CD8-positive, alpha-beta memory T cell (primary cell): Measurements from ENCODE around the gene CHRNB1. TPM values are rescaled to one million over a fixed set of nuclear protein-coding genes. Genes with fewer than 3 reads are reported as not detected.

Experiments used
- CTCF ChIA-PET: fragments of 350-600 bp; sonication (Branson Sonifier 250); formaldehyde crosslinking; loops from one replicate; lab custom pipeline; 2021; ENCODE audit warnings: antibody characterized with exemption; lab: Charles Lee
- POLR2A ChIA-PET: fragments of 350-600 bp; sonication (Branson Sonifier 250); formaldehyde crosslinking; loops from one replicate; lab custom pipeline; 2021; ENCODE audit warnings: antibody characterized with exemption; lab: Charles Lee
- DNase-seq, 5 donors: peaks; one replicate each; pipeline versions ENCODE4 v3.0.0 to v3.0.0-alpha.2; 2020 to 2022; ENCODE audit warnings: mixed read lengths in 1 of 5
- H3K27ac ChIP-seq: one replicate; pipeline ENCODE4 v1.7.0; 2013; ENCODE audit warnings: low read depth, mild to moderate bottlenecking, low read length, moderate library complexity
- H3K27me3 ChIP-seq: 2 replicates; pipeline ENCODE4 v1.7.0; 2013; ENCODE audit warnings: low read length, mild to moderate bottlenecking; ENCODE audit not compliant: insufficient read depth, poor library complexity, severe bottlenecking
- H3K36me3 ChIP-seq: 2 replicates; pipeline ENCODE4 v1.7.0; 2013; ENCODE audit warnings: mild to moderate bottlenecking, low read length, moderate library complexity; ENCODE audit not compliant: insufficient read depth
- H3K4me1 ChIP-seq: 2 replicates; pipeline ENCODE4 v1.7.0; 2013; ENCODE audit warnings: mild to moderate bottlenecking, low read length, moderate library complexity; ENCODE audit not compliant: insufficient read depth
- H3K4me3 ChIP-seq: 2 replicates; pipeline ENCODE4 v1.7.0; 2013; ENCODE audit warnings: mild to moderate bottlenecking, low read length
- H3K9me3 ChIP-seq: 2 replicates; pipeline ENCODE4 v1.7.0; 2013; ENCODE audit warnings: mild to moderate bottlenecking, low read length
- H3K27ac Mint-ChIP-seq, 8 donors: one replicate each; pipeline ENCODE4 v1.8.0; 2020 to 2021; ENCODE audit warnings: mixed read lengths in 8 of 8, mild to moderate bottlenecking in 6 of 8, inconsistent platforms in 3 of 8, moderate library complexity in 3 of 8
- H3K27me3 Mint-ChIP-seq, 2 donors: one replicate each; pipeline ENCODE4 v1.8.0; 2020 to 2021; ENCODE audit warnings: mixed read lengths in 2 of 2, mild to moderate bottlenecking in 1 of 2, moderate library complexity in 1 of 2
- H3K36me3 Mint-ChIP-seq, 3 donors: one replicate each; pipeline ENCODE4 v1.8.0; 2020 to 2021; ENCODE audit warnings: mixed read lengths in 3 of 3, inconsistent platforms in 1 of 3, mild to moderate bottlenecking in 1 of 3
- H3K4me1 Mint-ChIP-seq, 3 donors: one replicate each; pipeline ENCODE4 v1.8.0; 2020 to 2021; ENCODE audit warnings: mixed read lengths in 3 of 3, inconsistent platforms in 1 of 3, mild to moderate bottlenecking in 1 of 3
- H3K4me3 Mint-ChIP-seq, 7 donors: one replicate each; pipeline ENCODE4 v1.8.0; 2020 to 2021; ENCODE audit warnings: mixed read lengths in 7 of 7, mild to moderate bottlenecking in 6 of 7, moderate library complexity in 4 of 7, inconsistent platforms in 2 of 7
- H3K9me3 Mint-ChIP-seq, 5 donors: one replicate each; pipeline ENCODE4 v1.8.0; 2020 to 2022; ENCODE audit warnings: mixed read lengths in 5 of 5, mild to moderate bottlenecking in 3 of 5, moderate library complexity in 2 of 5, inconsistent platforms in 1 of 5
- polyA plus RNA-seq: library from polyadenylated mRNA; unstranded; fragments of 300-500 nt; fragmentation: Illumina TruSeq; gene quantifications from one replicate; pipeline ENCODE4 v1.2.3, GENCODE V29; 2021
- total RNA-seq, 2 experiments: library from RNA; stranded (reverse); gene quantifications; one replicate each; pipeline ENCODE4 v1.2.3, GENCODE V29; 2021

CHRNB1 gene
- total and polyA plus RNA-seq, 3 experiments from 2014 or later: 6.0 to 24.7 (median 6.3) TPM

DNA sequence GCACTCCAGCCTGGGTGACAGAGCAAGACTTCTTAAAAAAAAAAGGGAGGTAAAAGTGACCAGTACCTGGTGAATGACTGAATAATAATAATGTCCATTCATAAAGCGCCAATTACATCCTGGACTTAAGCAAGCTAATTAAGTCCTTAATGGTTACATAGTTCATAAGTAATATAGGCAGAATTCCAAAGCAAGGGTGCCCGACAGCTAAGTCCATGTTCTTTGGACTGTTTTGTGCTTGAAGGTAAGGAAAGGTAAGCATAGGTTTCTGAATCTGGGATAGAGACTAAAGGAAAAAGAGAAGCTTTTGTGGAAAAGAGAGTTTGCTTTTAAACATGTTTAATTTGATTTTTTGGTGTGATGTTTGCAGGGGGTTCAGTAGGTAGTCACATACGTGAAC, 49.1 kb downstream of the CHRNB1 start:
- H3K36me3 Mint-ChIP-seq: peaks cover 6 to 82% (median 8%) of the 10 kb centered on the region in 3 donors
- H3K36me3 ChIP-seq: peaks cover 45% of the 10 kb centered on the region

DNA sequence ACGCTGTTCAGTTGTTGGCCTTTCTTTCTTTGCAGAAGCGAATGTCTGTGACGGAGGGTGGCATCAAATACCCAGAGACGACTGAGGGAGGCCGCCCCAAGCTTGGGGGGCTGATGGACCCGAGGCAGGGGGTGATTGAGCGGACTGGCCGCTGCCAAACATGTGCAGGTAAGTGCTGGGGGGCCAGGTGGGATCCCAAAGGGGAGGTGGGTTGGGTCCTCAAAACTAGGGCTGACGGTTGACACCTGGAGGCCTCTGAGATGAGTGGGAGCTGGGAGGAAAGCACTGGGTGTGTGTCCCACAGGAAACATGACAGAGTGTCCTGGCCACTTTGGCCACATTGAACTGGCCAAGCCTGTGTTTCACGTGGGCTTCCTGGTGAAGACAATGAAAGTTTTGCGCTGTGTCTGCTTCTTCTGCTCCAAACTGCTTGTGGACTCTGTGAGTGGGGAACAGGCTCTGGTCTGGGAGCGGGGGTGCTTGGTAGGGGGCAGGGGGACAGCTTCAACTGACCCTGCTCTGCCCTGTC, 51.1 kb downstream of the CHRNB1 start:
- peaks cover 0 to 5% of the 10 kb centered on the region in 2 donors for H3K27me3 Mint-ChIP-seq
- no peak for DNase-seq
- H3K9me3 Mint-ChIP-seq: no peaks in the 10 kb centered on the region
- peaks cover 56% of the 10 kb centered on the region for H3K36me3 ChIP-seq
- ChIA-PET CTCF (interaction anchor here (0.5 to 4.5 kb wide), 3 partner anchors 59 to 366 kb away, joined by 3 to 14 read pairs (median 3); no protein-coding TSS in a partner anchor), POLR2A (interaction anchor here (1.3 kb wide), 1 partner anchor 23 kb away, joined by 4 read pairs; no protein-coding TSS in a partner anchor)
- H3K4me1 Mint-ChIP-seq: peaks cover 25 to 39% (median 32%) of the 10 kb centered on the region in 3 donors
- H3K4me3 ChIP-seq: no peak overlapping the region
- no peak overlapping the region for H3K4me3 Mint-ChIP-seq
- peaks cover 10% of the 10 kb centered on the region for H3K4me1 ChIP-seq
- peaks cover 10 to 83% (median 11%) of the 10 kb centered on the region in 3 donors for H3K36me3 Mint-ChIP-seq
- no peak overlapping the region for H3K27ac Mint-ChIP-seq
- H3K27me3 ChIP-seq: no peaks in the 10 kb centered on the region
- no peak overlapping the region for H3K27ac ChIP-seq
- no peaks in the 10 kb centered on the region for H3K9me3 ChIP-seq

More for the DNA sequence above, 49.1 kb downstream of the CHRNB1 start:
- peaks cover 41 to 59% (median 53%) of the 10 kb centered on the region in 3 donors for H3K4me1 Mint-ChIP-seq
- no peak overlapping the region for H3K4me3 Mint-ChIP-seq
- ChIA-PET POLR2A (interaction anchor here (0.6 to 0.7 kb wide), 2 partner anchors 40 to 57 kb away, joined by 3 to 4 read pairs; no protein-coding TSS in a partner anchor), CTCF (interaction anchor here (4.5 kb wide), 1 partner anchor 57 kb away, joined by 14 read pairs; no protein-coding TSS in a partner anchor)
- Histone ChIP-seq H3K27ac (no peak overlapping the region), H3K4me1 (peaks cover 28% of the 10 kb centered on the region), H3K9me3 (no peaks in the 10 kb centered on the region), H3K27me3 (no peaks in the 10 kb centered on the region), H3K4me3 (no peak overlapping the region)
- DNase-seq: no peak
- H3K27ac Mint-ChIP-seq: peak overlapping the region in 6 of 8 donors; percentile 13 to 93 (median 72)
- peaks cover 0 to 3% of the 10 kb centered on the region in 2 donors for H3K27me3 Mint-ChIP-seq
- no peaks in the 10 kb centered on the region for H3K9me3 Mint-ChIP-seq

DNA sequence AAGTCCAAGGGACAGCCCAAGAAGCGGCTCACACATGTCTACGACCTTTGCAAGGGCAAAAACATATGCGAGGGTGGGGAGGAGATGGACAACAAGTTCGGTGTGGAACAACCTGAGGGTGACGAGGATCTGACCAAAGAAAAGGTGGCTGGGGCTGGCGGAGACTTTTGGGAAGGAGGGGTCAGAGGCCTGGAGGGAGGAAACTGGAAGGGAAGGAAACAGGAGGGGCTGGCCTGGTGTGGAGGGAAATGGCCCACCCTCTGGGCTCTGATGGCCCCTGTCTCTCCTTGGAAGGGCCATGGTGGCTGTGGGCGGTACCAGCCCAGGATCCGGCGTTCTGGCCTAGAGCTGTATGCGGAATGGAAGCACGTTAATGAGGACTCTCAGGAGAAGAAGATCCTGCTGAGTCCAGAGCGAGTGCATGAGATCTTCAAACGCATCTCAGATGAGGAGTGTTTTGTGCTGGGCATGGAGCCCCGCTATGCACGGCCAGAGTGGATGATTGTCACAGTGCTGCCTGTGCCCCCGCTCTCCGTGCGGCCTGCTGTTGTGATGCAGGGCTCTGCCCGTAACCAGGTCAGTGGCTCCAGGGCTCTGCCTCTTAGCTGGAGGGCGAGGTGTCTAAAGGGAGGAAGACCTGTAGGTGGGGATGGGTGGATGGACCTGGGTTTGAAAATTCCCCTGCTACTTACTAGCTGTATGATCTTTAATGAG, 51.8 kb downstream of the CHRNB1 start:
- POLR2A ChIA-PET: interaction anchor here (1.3 kb wide), 1 partner anchor 23 kb away, joined by 4 read pairs; no protein-coding TSS in a partner anchor
- Mint-ChIP-seq H3K9me3 (no peaks in the 10 kb centered on the region), H3K4me1 (peaks cover 22 to 35% (median 28%) of the 10 kb centered on the region in 3 donors), H3K27me3 (peaks cover 0 to 5% of the 10 kb centered on the region in 2 donors), H3K27ac (peak overlapping the region in 4 of 8 donors; percentile 25 to 77 (median 50)), H3K4me3 (peak overlapping the region in 2 of 7 donors; percentile 31 to 47), H3K36me3 (peaks cover 12 to 85% (median 14%) of the 10 kb centered on the region in 3 donors)
- Histone ChIP-seq H3K27me3 (no peaks in the 10 kb centered on the region), H3K4me3 (no peak overlapping the region), H3K36me3 (peaks cover 60% of the 10 kb centered on the region), H3K27ac (no peak overlapping the region), H3K9me3 (no peaks in the 10 kb centered on the region), H3K4me1 (peaks cover 9% of the 10 kb centered on the region)
- CTCF ChIA-PET: interaction anchor here (0.9 to 4.5 kb wide), 4 partner anchors 60 to 141 kb away, joined by 3 to 14 read pairs (median 3); no protein-coding TSS in a partner anchor
- no peak for DNase-seq

DNA sequence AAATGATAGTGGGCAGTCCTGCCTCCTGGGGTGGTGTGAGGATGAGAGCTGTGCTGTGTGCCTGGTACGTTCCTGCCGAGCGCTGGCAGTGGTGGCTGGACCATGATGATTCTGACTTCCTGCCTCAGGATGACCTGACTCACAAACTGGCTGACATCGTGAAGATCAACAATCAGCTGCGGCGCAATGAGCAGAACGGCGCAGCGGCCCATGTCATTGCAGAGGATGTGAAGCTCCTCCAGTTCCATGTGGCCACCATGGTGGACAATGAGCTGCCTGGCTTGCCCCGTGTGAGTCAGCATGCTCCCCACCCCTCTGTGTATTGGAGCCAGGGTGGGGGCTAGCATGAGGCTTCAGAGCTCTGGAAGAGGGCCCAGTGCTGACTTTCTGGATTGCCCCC, 52.4 kb downstream of the CHRNB1 start:
- POLR2A ChIA-PET: no interaction called here
- H3K36me3 Mint-ChIP-seq: peaks cover 13 to 85% (median 14%) of the 10 kb centered on the region in 3 donors

DNA sequence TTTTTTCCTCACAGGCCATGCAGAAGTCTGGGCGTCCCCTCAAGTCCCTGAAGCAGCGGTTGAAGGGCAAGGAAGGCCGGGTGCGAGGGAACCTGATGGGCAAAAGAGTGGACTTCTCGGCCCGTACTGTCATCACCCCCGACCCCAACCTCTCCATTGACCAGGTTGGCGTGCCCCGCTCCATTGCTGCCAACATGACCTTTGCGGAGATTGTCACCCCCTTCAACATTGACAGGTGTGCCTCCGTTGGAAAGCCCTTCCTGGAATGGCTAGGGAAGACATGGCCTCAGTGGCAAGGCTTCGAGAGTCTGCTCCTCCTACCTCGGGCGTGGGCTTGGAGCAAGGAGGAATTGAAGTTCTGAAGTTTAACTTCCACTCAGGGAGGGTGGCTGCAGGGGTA, 52.8 kb downstream of the CHRNB1 start:
- H3K4me3 Mint-ChIP-seq: no peak overlapping the region
- no peaks in the 10 kb centered on the region for H3K27me3 ChIP-seq
- H3K27me3 Mint-ChIP-seq: peaks cover 0 to 5% of the 10 kb centered on the region in 2 donors
- no peaks in the 10 kb centered on the region for H3K9me3 ChIP-seq
- peaks cover 17 to 26% (median 20%) of the 10 kb centered on the region in 3 donors for H3K4me1 Mint-ChIP-seq
- H3K27ac ChIP-seq: no peak overlapping the region
- peaks cover 8% of the 10 kb centered on the region for H3K4me1 ChIP-seq
- ChIA-PET CTCF (interaction anchor here (0.9 to 4.5 kb wide), 2 partner anchors 61 to 64 kb away, joined by 3 to 14 read pairs; no protein-coding TSS in a partner anchor), POLR2A (no interaction called here)
- H3K4me3 ChIP-seq: no peak overlapping the region
- H3K36me3 Mint-ChIP-seq: peaks cover 14 to 86% (median 16%) of the 10 kb centered on the region in 3 donors
- H3K27ac Mint-ChIP-seq: no peak overlapping the region
- DNase-seq: no peak
- no peaks in the 10 kb centered on the region for H3K9me3 Mint-ChIP-seq
- H3K36me3 ChIP-seq: peaks cover 69% of the 10 kb centered on the region

More for the DNA sequence above, 52.4 kb downstream of the CHRNB1 start:
- H3K4me3 ChIP-seq: no peak overlapping the region
- H3K27me3 ChIP-seq: no peaks in the 10 kb centered on the region
- H3K4me3 Mint-ChIP-seq: no peak overlapping the region
- no peak for DNase-seq
- peaks cover 0 to 5% of the 10 kb centered on the region in 2 donors for H3K27me3 Mint-ChIP-seq
- no peaks in the 10 kb centered on the region for H3K9me3 Mint-ChIP-seq
- no peaks in the 10 kb centered on the region for H3K9me3 ChIP-seq
- H3K36me3 ChIP-seq: peaks cover 66% of the 10 kb centered on the region
- peaks cover 18 to 29% (median 23%) of the 10 kb centered on the region in 3 donors for H3K4me1 Mint-ChIP-seq
- CTCF ChIA-PET: interaction anchor here (0.9 to 4.5 kb wide), 3 partner anchors 61 to 92 kb away, joined by 3 to 14 read pairs (median 3); no protein-coding TSS in a partner anchor
- H3K27ac Mint-ChIP-seq: peak overlapping the region in 3 of 8 donors; percentile 25 to 77 (median 27)
- no peak overlapping the region for H3K27ac ChIP-seq
- peaks cover 9% of the 10 kb centered on the region for H3K4me1 ChIP-seq

DNA sequence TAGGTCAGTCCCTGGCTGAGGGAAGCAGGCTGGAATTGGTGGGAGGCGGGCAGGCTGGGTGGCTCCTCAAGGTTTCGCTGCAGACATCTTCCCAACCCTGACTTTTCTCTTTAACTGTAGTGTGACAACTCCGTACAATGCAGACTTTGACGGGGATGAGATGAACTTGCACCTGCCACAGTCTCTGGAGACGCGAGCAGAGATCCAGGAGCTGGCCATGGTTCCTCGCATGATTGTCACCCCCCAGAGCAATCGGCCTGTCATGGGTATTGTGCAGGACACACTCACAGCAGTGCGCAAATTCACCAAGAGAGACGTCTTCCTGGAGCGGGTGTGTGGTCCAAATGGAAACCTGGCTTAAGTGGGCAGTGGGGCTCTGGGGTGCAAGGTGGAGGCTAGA, 54.3 kb downstream of the CHRNB1 start:
- peaks cover 14 to 87% (median 22%) of the 10 kb centered on the region in 3 donors for H3K36me3 Mint-ChIP-seq
- CTCF ChIA-PET: interaction anchor here (1.5 kb wide), 1 partner anchor 64 kb away, joined by 3 read pairs; the partner anchor contains the start of gene TMEM102

DNA sequence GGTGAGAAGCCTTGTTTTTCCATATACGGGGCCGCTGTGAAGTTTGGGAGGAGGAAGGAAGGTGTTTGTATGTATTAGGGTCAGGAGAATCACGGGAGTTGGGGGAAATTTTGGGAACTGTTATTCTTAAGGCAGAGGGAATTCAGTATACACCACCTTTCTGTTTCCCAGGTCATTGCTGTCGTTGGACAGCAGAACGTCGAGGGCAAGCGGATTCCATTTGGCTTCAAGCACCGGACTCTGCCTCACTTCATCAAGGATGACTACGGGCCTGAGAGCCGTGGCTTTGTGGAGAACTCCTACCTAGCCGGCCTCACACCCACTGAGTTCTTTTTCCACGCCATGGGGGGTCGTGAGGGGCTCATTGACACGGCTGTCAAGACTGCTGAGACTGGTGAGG, 56.9 kb downstream of the CHRNB1 start:
- Histone ChIP-seq H3K36me3 (peaks cover 79% of the 10 kb centered on the region), H3K27me3 (no peaks in the 10 kb centered on the region), H3K9me3 (no peaks in the 10 kb centered on the region), H3K27ac (no peak overlapping the region), H3K4me1 (no peaks in the 10 kb centered on the region), H3K4me3 (no peak overlapping the region)
- H3K36me3 Mint-ChIP-seq: peaks cover 8 to 87% (median 27%) of the 10 kb centered on the region in 3 donors
- peak overlapping the region in 4 of 8 donors; percentile 1 to 79 (median 26) for H3K27ac Mint-ChIP-seq
- H3K4me3 Mint-ChIP-seq: no peak overlapping the region
- peaks cover 0 to 1% (median 0%) of the 10 kb centered on the region in 3 donors for H3K4me1 Mint-ChIP-seq
- DNase-seq: no peak
- ChIA-PET CTCF (interaction anchor here (0.6 to 2.5 kb wide), 3 partner anchors 14 to 65 kb away, joined by 3 to 7 read pairs (median 3); no protein-coding TSS in a partner anchor), POLR2A (interaction anchor here (0.6 kb wide), 1 partner anchor 45 kb away, joined by 7 read pairs; no protein-coding TSS in a partner anchor)
- peaks cover 0 to 2% of the 10 kb centered on the region in 2 donors for H3K27me3 Mint-ChIP-seq
- H3K9me3 Mint-ChIP-seq: no peaks in the 10 kb centered on the region

More for the DNA sequence above, 54.3 kb downstream of the CHRNB1 start:
- Histone ChIP-seq H3K4me1 (no peaks in the 10 kb centered on the region), H3K27me3 (no peaks in the 10 kb centered on the region), H3K9me3 (no peaks in the 10 kb centered on the region), H3K36me3 (peaks cover 81% of the 10 kb centered on the region), H3K27ac (no peak overlapping the region), H3K4me3 (no peak overlapping the region)
- DNase-seq: no peak
- Mint-ChIP-seq H3K4me1 (peaks cover 2 to 11% (median 5%) of the 10 kb centered on the region in 3 donors), H3K27me3 (peaks cover 0 to 3% of the 10 kb centered on the region in 2 donors), H3K27ac (peak overlapping the region in 1 of 8 donors; percentile 62), H3K4me3 (no peak overlapping the region), H3K9me3 (no peaks in the 10 kb centered on the region)
- POLR2A ChIA-PET: no interaction called here
